Stimulated activated naive B cell treated with anti-CD40 and anti-IgM and Interleukin-4, amounts not matched to agents 10 μg/mL and 1 μg/mL and 100 μg/mL, for 72 hours (primary cell): ENCODE data around the gene MEIOB.
A peak's percentile ranks its signal among the peaks of the same experiment; 100 is the strongest.

Experiments used
- ATAC-seq, 2 donors: fragments of 150-1000 bp; cut with Tn5 transposase; replicated peaks; 2 replicates each; pipeline ENCODE4 v1.10.0; 2021; ENCODE audit warnings: moderate library complexity in 1 of 2
- DNase-seq: peaks from one replicate; pipeline ENCODE4 v3.0.0; 2021
- H3K27ac Mint-ChIP-seq: one replicate; pipeline ENCODE4 v1.8.0; 2022; ENCODE audit warnings: mild to moderate bottlenecking, mixed read lengths
- H3K27me3 Mint-ChIP-seq, 2 donors: one replicate each; pipeline ENCODE4 v1.8.0; 2022; ENCODE audit warnings: mixed read lengths in 2 of 2
- H3K36me3 Mint-ChIP-seq, 2 donors: one replicate each; pipeline ENCODE4 v1.8.0; 2022; ENCODE audit warnings: mixed read lengths in 2 of 2, mild to moderate bottlenecking in 1 of 2
- H3K4me1 Mint-ChIP-seq, 2 donors: one replicate each; pipeline ENCODE4 v1.8.0; 2022; ENCODE audit warnings: mixed read lengths in 2 of 2, mild to moderate bottlenecking in 1 of 2
- H3K4me3 Mint-ChIP-seq, 2 donors: one replicate each; pipeline ENCODE4 v1.8.0; 2022; ENCODE audit warnings: mild to moderate bottlenecking in 2 of 2, mixed read lengths in 2 of 2, moderate library complexity in 1 of 2
- H3K9me3 Mint-ChIP-seq, 2 donors: one replicate each; pipeline ENCODE4 v1.8.0; 2022; ENCODE audit warnings: mixed read lengths in 2 of 2, mild to moderate bottlenecking in 1 of 2

The MEIOB gene

GRCh38 chr16:1790611-1791255 lies 81.2 kb downstream of the MEIOB start:
- H3K9me3 Mint-ChIP-seq, result no peaks in the 10 kb centered on the region
- peaks cover 10 to 25% of the 10 kb centered on the region in 2 donors for H3K36me3 Mint-ChIP-seq
- ATAC-seq, result no peak
- no peak for DNase-seq
- peaks cover 2 to 6% of the 10 kb centered on the region in 2 donors for H3K4me1 Mint-ChIP-seq
- H3K4me3 Mint-ChIP-seq, result no peak overlapping the region
- H3K27ac Mint-ChIP-seq, result peak overlapping the region; percentile 3
- H3K27me3 Mint-ChIP-seq, result no peaks in the 10 kb centered on the region

- DNase-seq (no peak), ATAC-seq (no peak)
- H3K36me3 Mint-ChIP-seq, result peaks cover 13 to 22% of the 10 kb centered on the region in 2 donors
- H3K4me1 Mint-ChIP-seq, result peaks cover 3 to 11% of the 10 kb centered on the region in 2 donors
- no peaks in the 10 kb centered on the region for H3K9me3 Mint-ChIP-seq
- peak overlapping the region; percentile 3 for H3K27ac Mint-ChIP-seq
- H3K27me3 Mint-ChIP-seq, result no peaks in the 10 kb centered on the region
- H3K4me3 Mint-ChIP-seq, result no peak overlapping the region
These were observed 81.7 kb downstream of the MEIOB start for GRCh38 chr16:1790261-1790610.

GRCh38 chr16:1789643-1790045 lies 82.3 kb downstream of the MEIOB start:
- H3K27me3 Mint-ChIP-seq, result no peaks in the 10 kb centered on the region
- H3K36me3 Mint-ChIP-seq, result peaks cover 16 to 24% of the 10 kb centered on the region in 2 donors
- peaks cover 6 to 16% of the 10 kb centered on the region in 2 donors for H3K4me1 Mint-ChIP-seq
- H3K27ac Mint-ChIP-seq, result no peak overlapping the region
- no peaks in the 10 kb centered on the region for H3K9me3 Mint-ChIP-seq
- DNase-seq, result no peak
- no peak for ATAC-seq
- no peak overlapping the region for H3K4me3 Mint-ChIP-seq

- H3K27ac Mint-ChIP-seq, result no peak overlapping the region
These were observed 83.3 kb downstream of the MEIOB start for GRCh38 chr16:1788708-1789100.

GRCh38 chr16:1788095-1788707 lies 83.8 kb downstream of the MEIOB start:
- H3K9me3 Mint-ChIP-seq, result no peaks in the 10 kb centered on the region
- H3K36me3 Mint-ChIP-seq, result peaks cover 16 to 24% of the 10 kb centered on the region in 2 donors
- no peaks in the 10 kb centered on the region for H3K27me3 Mint-ChIP-seq
- peaks cover 6 to 23% of the 10 kb centered on the region in 2 donors for H3K4me1 Mint-ChIP-seq
- no peak overlapping the region for H3K27ac Mint-ChIP-seq
- no peak overlapping the region for H3K4me3 Mint-ChIP-seq
- ATAC-seq (no peak), DNase-seq (no peak)

More at GRCh38 chr16:1788708-1789100, 83.3 kb downstream of the MEIOB start:
- no peaks in the 10 kb centered on the region for H3K27me3 Mint-ChIP-seq
- no peaks in the 10 kb centered on the region for H3K9me3 Mint-ChIP-seq
- peaks cover 16 to 24% of the 10 kb centered on the region in 2 donors for H3K36me3 Mint-ChIP-seq
- H3K4me3 Mint-ChIP-seq, result no peak overlapping the region
- DNase-seq (no peak), ATAC-seq (no peak)
- H3K4me1 Mint-ChIP-seq, result peaks cover 6 to 21% of the 10 kb centered on the region in 2 donors

GRCh38 chr16:1787322-1788094 lies 84.5 kb downstream of the MEIOB start:
- Mint-ChIP-seq H3K27ac (no peak overlapping the region), H3K4me3 (no peak overlapping the region), H3K9me3 (no peaks in the 10 kb centered on the region), H3K36me3 (peaks cover 16 to 23% of the 10 kb centered on the region in 2 donors), H3K4me1 (peaks cover 6 to 23% of the 10 kb centered on the region in 2 donors), H3K27me3 (no peaks in the 10 kb centered on the region)
- no peak for ATAC-seq
- DNase-seq, result no peak

GRCh38 chr16:1787056-1787321 lies 85.0 kb downstream of the MEIOB start:
- no peak overlapping the region for H3K27ac Mint-ChIP-seq
- ATAC-seq (no peak), DNase-seq (no peak)
- no peaks in the 10 kb centered on the region for H3K9me3 Mint-ChIP-seq
- peaks cover 16 to 22% of the 10 kb centered on the region in 2 donors for H3K36me3 Mint-ChIP-seq
- no peak overlapping the region for H3K4me3 Mint-ChIP-seq
- H3K27me3 Mint-ChIP-seq, result no peaks in the 10 kb centered on the region
- peaks cover 6 to 24% of the 10 kb centered on the region in 2 donors for H3K4me1 Mint-ChIP-seq

- Mint-ChIP-seq H3K4me3 (no peak overlapping the region), H3K36me3 (peaks cover 20 to 26% of the 10 kb centered on the region in 2 donors)
These were observed 85.5 kb downstream of the MEIOB start for GRCh38 chr16:1786242-1787055.

GRCh38 chr16:1785846-1786170 lies 86.2 kb downstream of the MEIOB start:
- DNase-seq (no peak), ATAC-seq (no peak)
- Mint-ChIP-seq H3K27ac (no peak overlapping the region), H3K9me3 (no peaks in the 10 kb centered on the region), H3K36me3 (peaks cover 20 to 24% of the 10 kb centered on the region in 2 donors), H3K27me3 (no peaks in the 10 kb centered on the region), H3K4me1 (peaks cover 14 to 35% of the 10 kb centered on the region in 2 donors), H3K4me3 (no peak overlapping the region)

More at GRCh38 chr16:1786242-1787055, 85.5 kb downstream of the MEIOB start:
- Mint-ChIP-seq H3K27ac (no peak overlapping the region), H3K9me3 (no peaks in the 10 kb centered on the region), H3K27me3 (no peaks in the 10 kb centered on the region), H3K4me1 (peaks cover 11 to 29% of the 10 kb centered on the region in 2 donors)
- ATAC-seq, result no peak
- no peak for DNase-seq

- peak overlapping the region; percentile 60 to 64 for H3K4me3 Mint-ChIP-seq
- H3K36me3 Mint-ChIP-seq, result peaks cover 18 to 20% of the 10 kb centered on the region in 2 donors
- peaks cover 14 to 38% of the 10 kb centered on the region in 2 donors for H3K4me1 Mint-ChIP-seq
- DNase-seq (no peak), ATAC-seq (no peak)
- no peaks in the 10 kb centered on the region for H3K9me3 Mint-ChIP-seq
- no peaks in the 10 kb centered on the region for H3K27me3 Mint-ChIP-seq
- peak overlapping the region; percentile 67 for H3K27ac Mint-ChIP-seq
These were observed 86.8 kb downstream of the MEIOB start for GRCh38 chr16:1784977-1785845.
